Medulla oblongata (tissue), 1 donor: ENCODE results near the gene KCNJ11.

ENCODE experiments used
- DNase-seq: peaks from one replicate; pipeline ENCODE4 v3.0.0-alpha.2; 2015; ENCODE audit errors: extremely low spot score

The KCNJ11 gene

DNA sequence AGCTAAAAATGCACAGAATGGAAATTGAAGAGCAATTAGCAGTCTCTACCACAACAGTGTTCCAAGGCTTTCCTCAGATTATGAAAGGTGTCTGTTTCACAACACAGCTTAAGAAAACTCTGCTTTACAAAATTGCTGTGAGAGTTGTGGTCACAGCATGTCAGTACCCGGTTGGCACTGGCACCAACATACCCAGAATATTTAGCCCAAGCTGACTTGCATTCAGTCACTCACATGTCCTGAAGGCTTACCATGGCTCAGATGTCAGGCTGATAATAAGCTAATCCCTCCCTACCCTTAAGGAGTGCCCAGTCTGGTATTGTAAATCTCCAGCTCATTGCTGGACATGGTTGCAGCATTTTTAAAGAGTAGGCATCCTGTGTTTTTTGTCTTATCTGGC lies 22.0 kb downstream of the KCNJ11 start:
- DNase-seq: no peak

GRCh38 chr11:17354601-17354991 lies 33.9 kb downstream of the KCNJ11 start:
- peak; percentile 71 for DNase-seq

- DNase-seq: no peak
Observed at GRCh38 chr11:17353821-17354600, 34.4 kb downstream of the KCNJ11 start.

GRCh38 chr11:17352950-17353820 lies 35.3 kb downstream of the KCNJ11 start:
- peak; percentile 37 for DNase-seq

DNA sequence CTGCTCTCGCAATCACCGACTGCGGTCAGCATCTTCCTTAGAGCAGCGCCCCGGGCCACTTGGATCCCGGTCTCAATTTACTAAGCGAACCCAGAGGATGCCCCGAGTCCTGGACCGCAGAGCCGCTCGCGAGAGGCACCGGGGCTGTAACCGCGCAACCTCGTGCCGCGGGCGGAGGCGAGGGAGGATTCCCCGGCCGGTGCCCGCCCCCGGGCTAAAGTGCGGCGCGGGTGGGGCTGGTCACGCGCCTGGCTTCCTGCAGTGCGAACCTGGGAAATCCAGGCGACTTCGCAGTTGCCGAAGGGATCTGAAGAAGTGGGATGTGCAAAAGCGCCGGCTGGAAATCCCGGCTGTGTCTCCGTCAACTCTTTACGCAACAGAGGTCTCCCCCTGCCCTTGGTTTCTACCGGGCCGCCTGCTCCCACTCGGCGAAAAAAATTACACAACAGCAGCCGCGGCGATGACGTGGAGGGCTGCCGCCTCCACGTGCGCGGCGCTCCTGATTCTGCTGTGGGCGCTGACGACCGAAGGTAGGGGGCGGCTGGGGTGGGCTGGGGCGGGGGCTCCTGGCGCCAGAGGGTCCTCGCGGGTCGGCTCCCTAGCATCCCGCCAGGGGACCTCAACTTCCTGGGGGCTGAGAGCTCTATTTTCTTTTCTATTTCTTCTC lies 36.8 kb downstream of the KCNJ11 start, which contains the start of gene NCR3LG1:
NCR3LG1 (plus strand) TSS at position 291 of the 667 bp plus-strand sequence; CDS start at position 461, 170 bp downstream.
- peak; percentile 30 for DNase-seq

DNA sequence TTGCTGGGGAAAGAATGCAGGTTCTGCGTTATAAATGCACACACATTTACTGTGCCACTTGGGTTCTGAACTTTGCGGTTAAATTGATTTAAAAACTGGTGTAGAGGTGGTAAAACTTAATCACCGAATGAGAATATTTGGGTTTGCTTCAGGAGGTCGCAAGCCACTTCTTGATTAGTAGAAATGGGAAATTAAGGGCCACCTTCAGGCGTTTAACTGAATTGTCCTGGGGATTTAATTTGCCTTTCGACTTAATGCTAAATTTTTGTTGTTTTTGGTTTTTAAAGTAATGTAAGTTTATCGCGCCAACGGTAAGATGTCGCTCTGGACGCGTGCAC lies 37.3 kb downstream of the KCNJ11 start:
- no peak for DNase-seq

GRCh38 chr11:17350455-17351171 lies 37.8 kb downstream of the KCNJ11 start:
- no peak for DNase-seq

DNA sequence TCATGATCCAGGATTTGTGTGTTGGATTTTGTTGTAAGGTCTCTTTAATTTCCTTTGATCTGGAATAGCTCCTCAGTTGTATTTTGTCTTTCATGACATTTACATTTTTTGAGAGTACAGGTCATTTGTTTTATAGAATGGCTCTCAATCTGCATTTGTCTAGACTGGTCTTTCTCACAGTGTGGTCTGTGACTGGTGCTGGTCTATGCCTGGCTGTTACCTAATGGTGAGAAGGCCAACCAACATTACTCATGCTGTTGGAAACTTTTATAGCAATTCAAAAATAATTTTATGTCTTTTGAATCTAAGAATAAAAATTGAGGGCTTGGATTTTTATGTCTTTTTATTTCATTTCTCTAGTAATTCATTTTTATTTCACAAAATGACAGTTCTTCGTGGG lies 40.8 kb downstream of the KCNJ11 start:
- DNase-seq: no peak

GRCh38 chr11:17343907-17344306 lies 44.6 kb downstream of the KCNJ11 start:
- no peak for DNase-seq

DNA sequence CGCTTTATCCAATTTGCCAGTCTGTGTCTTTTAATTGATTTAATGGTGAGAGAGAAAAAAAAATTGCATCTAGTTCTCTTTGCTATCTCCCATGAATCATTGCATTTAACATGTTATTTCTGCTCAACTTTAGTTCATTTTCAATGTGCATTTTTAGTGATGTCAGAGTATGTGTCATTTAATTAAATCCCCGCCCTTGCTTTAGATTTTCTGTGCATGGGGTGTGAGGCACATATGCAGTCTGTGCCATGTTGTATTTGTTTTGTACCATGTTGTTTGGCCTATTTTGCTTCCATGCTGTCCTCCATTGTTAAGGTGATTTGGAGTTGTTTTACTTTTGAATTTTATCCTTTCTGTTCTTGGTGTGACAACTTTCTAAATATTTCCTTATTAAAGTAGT lies 45.2 kb downstream of the KCNJ11 start:
- no peak for DNase-seq
